Measurements from ENCODE around the gene FAM168B. TPM values are rescaled to one million over a fixed set of nuclear protein-coding genes. Genes with fewer than 3 reads are reported as not detected.

The FAM168B gene
- total and polyA plus RNA-seq, 10 of the 15 experiments (the other 5 are each of a cell fraction or from before 2014, with no cell fraction given), result 3.5 to 77.3 (median 45.9) TPM

DNA sequence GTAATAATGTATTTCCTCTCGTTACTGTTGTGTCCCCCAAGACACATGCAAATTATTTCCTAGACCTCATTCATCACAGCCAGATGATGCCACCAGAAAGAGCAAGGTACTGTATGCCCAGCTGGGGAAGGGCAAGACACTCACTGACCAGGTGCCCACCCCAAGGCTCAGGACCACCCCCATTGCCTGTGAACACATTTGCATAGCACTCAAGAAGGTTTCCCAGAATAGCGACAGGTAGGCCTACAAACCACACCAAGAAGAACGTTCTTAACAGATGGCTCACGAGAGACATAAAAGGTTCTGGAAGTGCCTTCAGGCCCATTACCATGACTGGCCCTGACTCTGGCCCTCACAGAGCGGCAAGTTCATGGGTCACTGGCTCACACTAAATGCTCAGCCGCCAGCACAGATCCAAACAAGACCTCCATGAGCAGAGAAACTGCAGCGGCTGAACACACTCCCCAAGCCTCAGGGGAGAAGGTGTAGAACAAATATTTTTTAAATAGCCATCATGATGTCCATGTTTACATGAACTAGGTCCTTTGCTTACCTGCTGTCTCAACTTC lies 44.0 kb downstream of the FAM168B start:
- intact Hi-C loops (cut with micrococcal nuclease; ENCODE audit: unreplicated experiment) (no loop called here), in situ Hi-C loops (cut with MboI) (no loop called here)
- Histone ChIP-seq H3K36me3 (ENCODE audit: control insufficient read depth in 2 of 2, insufficient read depth in 2 of 2, low read length in 1 of 2) (peaks cover 34 to 41% of the 10 kb centered on the region in 2 experiments), H3K4me1 (ENCODE audit: control insufficient read depth, insufficient read depth, low read length) (no peaks in the 10 kb centered on the region), H4K20me1 (ENCODE audit: control insufficient read depth, insufficient read depth) (no peaks in the 10 kb centered on the region), H3K27ac (ENCODE audit: control insufficient read depth, insufficient read depth) (no peak overlapping the region), H3K9ac (ENCODE audit: control insufficient read depth, insufficient read depth, low read length) (no peak overlapping the region), H3K4me3 (no peak overlapping the region), H3K27me3 (replicated peaks in 1 of 2; ENCODE audit: control insufficient read depth in 2 of 2, insufficient read depth in 2 of 2, low read length in 1 of 2) (no peaks in the 10 kb centered on the region), H2AFZ (ENCODE audit: control insufficient read depth, low read depth, low read length) (no peak overlapping the region), H3K79me2 (ENCODE audit: control insufficient read depth, insufficient read depth, low read length) (no peaks in the 10 kb centered on the region), H3K4me2 (ENCODE audit: control insufficient read depth, insufficient read depth) (no peak overlapping the region), H3K9me3 (replicated peaks; ENCODE audit: control insufficient read depth, insufficient read depth, low read length) (no peaks in the 10 kb centered on the region)
- TF ChIP-seq POLR2AphosphoS5 (IDR thresholded peaks at IDR 0.05; ENCODE audit: low read length) (no peak), CHD4 (IDR thresholded peaks at IDR 0.05) (no peak)
- TF ChIP-seq, protein P1, sequence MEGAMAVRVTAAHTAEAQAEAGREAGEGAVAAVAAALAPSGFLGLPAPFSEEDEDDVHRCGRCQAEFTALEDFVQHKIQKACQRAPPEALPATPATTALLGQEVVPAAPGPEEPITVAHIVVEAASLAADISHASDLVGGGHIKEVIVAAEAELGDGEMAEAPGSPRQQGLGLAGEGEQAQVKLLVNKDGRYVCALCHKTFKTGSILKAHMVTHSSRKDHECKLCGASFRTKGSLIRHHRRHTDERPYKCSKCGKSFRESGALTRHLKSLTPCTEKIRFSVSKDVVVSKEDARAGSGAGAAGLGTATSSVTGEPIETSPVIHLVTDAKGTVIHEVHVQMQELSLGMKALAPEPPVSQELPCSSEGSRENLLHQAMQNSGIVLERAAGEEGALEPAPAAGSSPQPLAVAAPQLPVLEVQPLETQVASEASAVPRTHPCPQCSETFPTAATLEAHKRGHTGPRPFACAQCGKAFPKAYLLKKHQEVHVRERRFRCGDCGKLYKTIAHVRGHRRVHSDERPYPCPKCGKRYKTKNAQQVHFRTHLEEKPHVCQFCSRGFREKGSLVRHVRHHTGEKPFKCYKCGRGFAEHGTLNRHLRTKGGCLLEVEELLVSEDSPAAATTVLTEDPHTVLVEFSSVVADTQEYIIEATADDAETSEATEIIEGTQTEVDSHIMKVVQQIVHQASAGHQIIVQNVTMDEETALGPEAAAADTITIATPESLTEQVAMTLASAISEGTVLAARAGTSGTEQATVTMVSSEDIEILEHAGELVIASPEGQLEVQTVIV (IDR thresholded peaks at IDR 0.05; ENCODE audit: borderline replicate concordance, partially characterized antibody), result no peak
- WGBS (ENCODE audit: insufficient coverage, insufficient replicate concordance, low lambda C conversion rate, missing lambda C conversion rate), result 32% methylated on average over 7 of the region's 7 CpGs
- no TSS peak for BruUV-seq (replicated peaks)
- POLR2A ChIA-PET, result no interaction called here
- FAIRE-seq (no peak), ATAC-seq (no peak), DNase-seq (ENCODE audit: low read depth, low spot score) (no peak)
- SMC1A ChIA-PET (ENCODE audit: uncharacterized antibody, unreplicated experiment), result no interaction called here
- RAD21 ChIA-PET (ENCODE audit: unreplicated experiment), result no interaction called here
- CTCF ChIA-PET, result no interaction called here

- Histone ChIP-seq H3K4me3 (no peak overlapping the region), H2AFZ (ENCODE audit: control insufficient read depth, low read depth, low read length) (no peak overlapping the region), H3K4me2 (ENCODE audit: control insufficient read depth, insufficient read depth) (no peak overlapping the region), H3K36me3 (ENCODE audit: control insufficient read depth in 2 of 2, insufficient read depth in 2 of 2, low read length in 1 of 2) (peaks cover 33 to 41% of the 10 kb centered on the region in 2 experiments), H4K20me1 (ENCODE audit: control insufficient read depth, insufficient read depth) (no peaks in the 10 kb centered on the region), H3K4me1 (ENCODE audit: control insufficient read depth, insufficient read depth, low read length) (no peaks in the 10 kb centered on the region), H3K9ac (ENCODE audit: control insufficient read depth, insufficient read depth, low read length) (no peak overlapping the region), H3K27ac (ENCODE audit: control insufficient read depth, insufficient read depth) (no peak overlapping the region), H3K9me3 (replicated peaks; ENCODE audit: control insufficient read depth, insufficient read depth, low read length) (no peaks in the 10 kb centered on the region), H3K27me3 (replicated peaks in 1 of 2; ENCODE audit: control insufficient read depth in 2 of 2, insufficient read depth in 2 of 2, low read length in 1 of 2) (no peaks in the 10 kb centered on the region), H3K79me2 (ENCODE audit: control insufficient read depth, insufficient read depth, low read length) (no peaks in the 10 kb centered on the region)
- SMC1A ChIA-PET (ENCODE audit: uncharacterized antibody, unreplicated experiment), result no interaction called here
- FAIRE-seq (no peak), DNase-seq (ENCODE audit: low read depth, low spot score) (no peak), ATAC-seq (no peak)
- no peak for TF ChIP-seq HCFC1 (IDR thresholded peaks at IDR 0.05; ENCODE audit: low read length)
- TF ChIP-seq IRF4 (IDR thresholded peaks at IDR 0.05; ENCODE audit: low read depth, low read length), result no peak
- no peak for TF ChIP-seq KDM1A (IDR thresholded peaks at IDR 0.05; ENCODE audit: borderline replicate concordance)
- over 99% methylated on average over 6 of the region's 6 CpGs for WGBS (ENCODE audit: insufficient coverage, insufficient replicate concordance, low lambda C conversion rate, missing lambda C conversion rate)
- RAD21 ChIA-PET (ENCODE audit: unreplicated experiment), result no interaction called here
- intact Hi-C loops (cut with micrococcal nuclease; ENCODE audit: unreplicated experiment) (no loop called here), in situ Hi-C loops (cut with MboI) (no loop called here)
- POLR2A ChIA-PET, result no interaction called here
- CTCF ChIA-PET, result no interaction called here
- BruUV-seq (replicated peaks), result no TSS peak
These were observed 44.6 kb downstream of the FAM168B start for GRCh38 chr2:131048641-131049040.
